ENCODE measurements around the gene MEG3.

The MEG3 gene

DNA sequence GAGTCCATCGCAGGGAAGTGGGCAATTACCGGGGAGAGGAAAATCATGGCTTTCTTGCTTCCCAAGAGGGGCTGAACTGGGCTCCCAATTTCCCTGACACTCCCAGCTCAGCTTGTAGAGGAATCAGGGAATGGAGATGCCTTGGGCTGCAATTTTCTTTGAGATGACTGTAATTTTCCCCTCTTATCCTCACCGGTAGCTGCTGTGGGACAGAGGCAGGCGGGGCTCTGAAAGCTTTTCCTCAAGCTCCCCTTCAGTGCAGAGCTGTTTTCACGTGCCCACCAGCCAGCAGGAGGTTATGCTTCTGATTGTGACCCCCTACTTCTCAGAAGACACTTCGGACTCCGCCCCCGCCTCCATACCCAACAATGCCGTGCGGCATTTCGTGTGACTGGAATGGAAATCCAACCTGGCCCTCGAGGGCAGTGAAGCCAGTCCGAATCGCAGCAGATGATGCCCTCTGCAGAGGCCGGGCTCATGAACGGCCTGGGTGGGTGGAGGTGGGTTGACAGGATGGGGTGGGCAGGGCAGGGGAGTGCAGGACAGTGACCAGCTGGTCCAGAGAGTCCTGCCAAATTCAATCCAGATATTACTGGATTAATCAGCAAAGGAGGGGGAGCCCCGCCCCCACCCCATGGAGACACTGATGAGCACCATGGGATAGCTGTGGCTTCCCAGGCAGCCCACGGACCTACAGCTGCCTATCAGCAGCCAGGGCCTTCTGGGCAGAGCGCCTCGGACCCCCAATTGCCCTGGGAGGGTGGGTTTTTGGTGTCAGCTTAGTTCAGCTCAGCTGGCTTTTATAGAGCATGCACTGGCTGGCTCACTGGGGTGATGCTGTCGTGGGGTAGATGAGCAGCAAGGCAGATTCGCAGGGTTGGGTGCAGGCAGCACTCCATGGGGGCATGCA is 40.0 kb downstream of the MEG3 start:
- no peak for DNase-seq (ENCODE audit: low spot score)

DNA sequence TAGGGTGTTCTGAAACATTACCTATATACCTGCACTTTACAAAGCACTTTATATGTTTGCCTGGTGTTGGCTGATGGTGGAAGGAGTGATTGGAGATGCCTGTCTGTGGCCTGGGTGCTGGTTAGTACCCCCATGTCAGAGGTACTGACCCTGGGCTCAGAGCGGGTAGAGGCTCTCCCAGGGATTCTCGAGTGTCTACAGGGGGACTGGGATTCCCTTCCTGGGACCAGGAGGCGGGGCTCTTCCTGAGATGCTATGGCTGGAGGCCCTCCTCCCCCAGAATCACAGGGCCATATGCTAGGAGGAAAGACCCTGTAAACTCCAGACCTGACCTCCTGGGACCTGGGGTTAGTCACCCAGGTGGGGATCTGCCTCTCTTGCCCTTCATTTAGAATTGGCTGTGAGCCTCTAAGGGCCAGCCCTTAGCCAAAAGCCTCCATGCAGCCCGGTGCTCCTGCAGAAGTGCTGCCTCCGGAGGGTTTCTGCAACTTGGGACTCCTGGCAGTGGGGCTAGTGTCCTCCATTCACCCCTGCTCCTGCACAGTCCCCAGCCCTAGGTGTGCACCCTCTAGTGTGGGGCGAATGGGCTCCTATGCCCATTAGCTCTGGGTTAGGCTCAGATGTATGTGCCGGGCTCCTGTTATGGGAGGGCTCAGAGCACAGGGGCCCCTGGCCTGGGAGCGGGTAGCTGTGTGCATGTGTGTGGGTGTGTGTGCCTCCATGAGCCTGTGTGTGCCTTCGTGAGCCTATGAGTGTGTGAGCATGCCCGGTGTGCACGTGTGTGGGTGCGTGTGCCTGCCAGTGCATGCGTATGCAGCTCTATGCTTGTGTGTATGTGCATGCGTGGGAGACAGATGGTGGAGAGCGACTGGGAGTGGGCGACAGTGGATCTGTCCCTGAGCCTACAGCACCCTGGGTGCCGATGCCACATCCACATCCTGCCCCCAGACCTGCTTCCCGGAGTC is 41.0 kb downstream of the MEG3 start:
- DNase-seq (ENCODE audit: low spot score) = no peak

DNA sequence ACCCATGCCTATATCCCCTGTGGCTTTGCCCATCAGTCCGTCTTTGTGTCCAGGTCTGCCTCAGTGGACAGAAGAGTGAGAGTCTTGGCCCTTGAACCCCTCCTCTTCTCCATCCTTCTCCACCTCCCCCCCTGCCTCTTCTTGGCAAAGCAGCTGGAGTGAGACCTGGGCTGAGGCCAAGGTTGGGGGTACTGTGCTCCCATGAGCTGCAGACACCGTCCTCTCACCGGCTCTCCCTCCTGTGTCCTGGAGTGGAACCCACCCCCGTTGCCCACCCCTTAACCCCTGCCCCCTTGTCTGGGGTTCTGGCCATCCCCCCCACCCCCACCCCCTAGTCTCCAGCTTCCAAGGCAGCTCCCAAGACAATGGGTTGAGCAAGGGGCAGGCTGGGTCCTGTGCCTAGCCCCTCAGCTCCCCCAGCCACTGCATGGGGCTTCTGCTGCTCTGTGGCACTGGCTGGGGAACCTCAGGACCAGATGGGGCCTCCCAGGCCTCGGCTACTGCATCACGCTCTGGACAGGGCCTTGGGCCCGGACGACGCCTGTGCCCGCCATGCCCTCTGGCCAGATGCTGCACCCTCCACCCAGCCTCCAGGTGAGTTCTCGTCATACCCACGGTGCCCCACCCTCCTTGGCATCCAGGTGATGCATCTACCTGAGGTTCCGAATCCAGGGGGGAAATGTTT is 41.9 kb downstream of the MEG3 start:
- DNase-seq (ENCODE audit: low spot score) = no peak

DNA sequence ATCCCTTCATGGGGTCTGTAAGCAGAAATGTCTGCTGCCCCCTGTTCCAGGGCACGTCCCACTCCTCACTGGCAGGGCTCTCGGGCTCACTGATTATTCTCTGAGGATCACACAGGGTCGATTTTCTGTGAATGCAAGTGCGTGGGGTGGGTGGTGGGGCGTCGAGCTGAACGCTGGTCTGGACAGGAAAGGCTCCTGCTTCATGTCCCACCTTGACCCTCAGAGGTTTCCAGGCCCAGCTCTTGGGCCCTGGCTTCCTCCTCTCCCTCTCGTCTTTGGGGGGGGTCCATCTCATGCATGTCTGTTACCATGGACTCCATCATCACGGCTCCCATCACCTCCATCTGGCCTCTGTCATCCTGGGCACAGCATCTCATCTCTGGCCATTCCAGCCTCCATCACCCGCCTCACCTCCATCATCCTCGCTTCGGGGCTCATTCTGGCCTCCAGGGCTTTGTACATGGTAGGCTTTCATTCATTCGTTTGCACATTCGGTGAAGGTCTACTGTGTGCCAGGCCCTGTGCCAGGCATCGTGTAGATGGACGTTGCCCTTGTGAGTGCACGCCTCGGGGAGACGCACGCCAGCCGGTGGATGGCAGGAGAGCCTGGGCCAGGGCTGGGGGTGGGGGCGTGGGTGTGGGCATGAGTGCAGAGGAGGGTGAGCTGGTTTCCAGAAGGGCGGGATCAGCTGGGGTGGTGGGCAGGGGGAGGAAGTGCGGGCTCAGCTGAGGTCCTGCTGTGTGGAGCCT is 42.9 kb downstream of the MEG3 start:
- no peak for DNase-seq (ENCODE audit: low spot score)

DNA sequence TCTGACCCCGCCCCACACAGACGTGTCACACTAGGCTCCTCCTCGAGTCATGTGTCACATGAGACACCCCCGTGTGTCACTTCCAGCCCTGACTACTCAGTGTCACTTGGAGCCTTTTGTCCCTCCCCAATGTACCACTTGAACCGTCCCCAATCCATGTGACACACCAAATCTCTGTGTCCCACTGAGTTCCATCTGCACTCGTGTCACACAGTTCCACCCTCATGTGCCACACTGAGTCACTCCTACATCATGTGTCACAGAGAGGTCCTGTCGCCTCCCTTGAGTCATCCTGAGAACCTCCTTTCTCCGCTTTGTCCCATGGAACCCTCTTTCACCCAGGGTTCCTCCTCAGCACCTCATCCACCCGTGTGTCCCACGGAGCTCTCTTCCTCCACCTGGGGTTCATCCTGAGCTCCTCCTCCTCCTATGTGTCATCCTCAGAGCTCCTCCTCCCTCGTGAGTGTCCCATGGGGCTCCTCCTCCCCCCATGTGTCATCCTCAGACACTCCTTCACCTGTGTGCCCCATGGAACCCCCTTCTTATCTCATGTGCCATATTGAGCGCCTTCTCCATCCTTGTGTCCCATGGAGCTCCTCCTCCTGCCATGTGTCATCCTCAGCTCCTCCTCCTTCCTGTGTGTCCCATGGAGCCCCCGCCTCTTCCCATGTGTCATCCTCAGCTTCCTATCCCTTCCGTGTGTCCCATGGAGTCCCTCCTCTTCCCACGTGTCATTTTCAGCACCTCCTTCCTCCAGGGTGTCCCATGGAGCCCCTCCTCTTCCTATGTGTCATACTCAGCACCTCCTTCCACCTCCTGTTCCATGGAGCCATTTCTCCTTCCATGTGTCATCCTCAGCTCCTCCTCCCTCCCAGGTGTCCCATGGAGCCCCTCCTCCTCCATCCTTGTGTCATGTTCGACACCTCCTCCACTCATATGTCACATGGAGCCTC is 45.6 kb downstream of the MEG3 start:
- no peak for DNase-seq (ENCODE audit: low spot score)

DNA sequence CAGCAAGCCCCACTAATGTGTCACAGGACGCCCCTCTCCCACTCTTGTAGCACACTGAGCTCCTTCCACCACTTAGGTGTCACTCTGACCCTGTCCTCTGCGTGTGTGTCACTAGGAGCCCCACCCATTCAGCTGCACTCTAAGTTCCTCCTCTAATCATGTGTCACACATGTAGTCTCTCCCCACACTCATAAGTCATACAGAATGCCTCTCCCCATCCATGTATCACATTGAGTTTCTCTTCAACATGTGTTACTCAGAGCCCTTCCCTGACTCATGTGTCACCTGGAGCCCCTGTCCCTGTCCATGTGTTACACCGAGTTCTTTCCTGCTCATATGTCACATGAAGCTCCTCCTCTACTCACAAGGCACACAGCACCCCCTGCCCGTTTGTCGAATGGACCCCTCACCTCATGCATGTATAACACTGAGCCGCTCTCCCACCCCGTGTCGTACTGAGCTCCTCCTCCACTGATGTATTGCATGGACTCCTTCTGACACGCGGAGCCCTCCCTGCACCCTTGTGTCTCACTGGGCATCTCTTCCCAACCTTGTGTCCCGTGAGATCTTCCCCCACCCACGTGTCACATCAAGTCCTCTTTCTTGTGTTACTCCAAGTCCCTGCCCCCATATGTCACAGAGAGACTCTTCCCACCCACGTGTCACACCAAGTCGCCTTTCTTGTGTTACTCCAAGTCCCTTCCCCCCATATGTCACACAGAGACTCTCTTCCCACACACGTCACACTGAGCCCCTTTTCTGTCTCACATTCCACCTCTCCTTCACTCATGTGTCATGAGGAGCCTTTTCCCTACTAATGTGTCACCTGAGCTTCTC is 46.6 kb downstream of the MEG3 start:
- no peak for DNase-seq (ENCODE audit: low spot score)

DNA sequence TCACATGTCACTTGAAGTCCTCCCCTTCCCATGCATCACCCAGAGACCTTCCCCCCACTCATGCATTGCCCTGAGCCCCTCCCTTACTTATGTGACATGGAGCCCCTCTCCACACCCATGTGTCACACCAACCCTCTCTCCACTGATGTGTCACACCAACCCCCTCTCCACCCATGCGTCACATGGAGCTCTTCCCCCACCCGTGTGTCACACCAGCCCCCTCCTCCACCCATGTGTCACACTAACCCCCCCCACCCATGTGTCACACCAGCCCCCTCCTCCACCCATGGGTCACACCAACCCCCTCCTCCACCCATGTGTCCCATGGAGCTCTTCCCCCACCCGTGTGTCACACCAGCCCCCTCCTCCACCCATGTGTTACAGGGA is 47.2 kb downstream of the MEG3 start:
- DNase-seq (ENCODE audit: low spot score) = no peak

DNA sequence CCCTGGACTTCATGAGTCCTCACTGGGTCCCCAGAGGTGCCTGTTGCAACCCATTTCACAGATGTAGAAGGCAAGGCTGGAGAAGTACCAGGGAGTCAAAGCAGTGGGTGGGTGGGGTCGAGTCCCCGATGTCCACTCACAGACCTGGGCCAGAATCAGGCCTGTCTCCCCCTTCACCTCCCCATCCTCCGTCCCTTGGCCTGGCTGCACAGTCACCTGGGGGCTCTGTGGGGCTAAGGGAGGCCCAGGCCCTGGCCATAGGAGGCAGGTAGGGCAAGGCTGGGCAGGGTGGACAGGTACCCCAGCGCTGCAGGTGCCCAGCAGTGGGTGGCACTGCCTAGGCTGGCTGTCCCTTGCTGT is 48.1 kb downstream of the MEG3 start:
- no peak for DNase-seq (ENCODE audit: low spot score)

DNA sequence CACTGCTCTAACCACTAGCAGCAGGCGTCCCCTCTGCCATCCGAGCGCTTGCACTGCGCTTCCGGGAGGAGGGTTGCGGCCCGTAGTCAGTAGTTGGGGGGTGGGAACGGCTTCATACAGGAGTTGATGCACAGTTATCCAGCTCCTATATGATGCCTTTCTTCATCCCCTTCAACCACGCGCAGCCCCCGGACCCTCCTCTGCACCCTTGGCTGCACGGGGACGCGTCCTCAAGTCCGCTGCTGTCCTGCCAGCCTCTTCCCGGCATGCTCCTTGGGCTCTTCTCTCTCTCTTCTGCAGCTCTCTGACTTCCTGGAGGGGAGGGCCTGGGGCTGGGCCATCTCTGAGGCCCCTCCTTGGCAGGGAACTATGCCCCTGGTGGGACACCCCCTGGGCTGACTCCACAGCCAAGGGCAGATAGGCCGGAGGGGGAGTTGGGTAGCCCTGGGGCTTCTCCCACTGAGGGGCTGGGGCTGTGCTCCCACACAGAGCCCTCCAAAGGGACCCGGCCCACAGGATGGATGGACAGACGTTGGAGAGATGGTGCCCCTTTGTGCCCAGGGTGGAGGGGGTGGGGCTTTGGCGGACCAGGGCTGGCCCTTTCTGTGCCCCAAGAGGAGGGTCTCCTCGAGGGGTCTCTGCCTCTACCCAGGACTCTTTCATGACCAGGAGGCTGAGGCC is 48.6 kb downstream of the MEG3 start:
- no peak for DNase-seq (ENCODE audit: low spot score)

DNA sequence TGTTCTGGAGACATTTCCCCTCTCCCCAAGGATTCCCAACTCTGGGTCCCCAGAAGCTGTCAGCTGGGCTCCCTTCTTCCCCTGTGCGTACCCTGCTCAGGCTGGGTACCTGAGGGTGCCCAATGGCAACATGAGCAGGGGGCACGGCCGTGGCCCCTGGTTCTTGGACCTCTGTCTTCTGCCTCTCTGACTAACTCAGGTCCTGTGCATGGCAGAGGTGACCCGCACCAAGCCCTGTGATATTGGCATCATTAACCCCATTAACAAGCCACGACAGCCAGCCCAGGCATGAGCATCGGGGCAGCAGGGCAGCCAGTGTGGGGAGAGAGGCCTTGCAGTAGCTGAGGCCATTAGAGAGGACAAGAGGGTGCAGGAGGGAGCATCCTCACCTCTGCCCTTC is 49.2 kb downstream of the MEG3 start:
- DNase-seq (ENCODE audit: low spot score) = no peak

DNA sequence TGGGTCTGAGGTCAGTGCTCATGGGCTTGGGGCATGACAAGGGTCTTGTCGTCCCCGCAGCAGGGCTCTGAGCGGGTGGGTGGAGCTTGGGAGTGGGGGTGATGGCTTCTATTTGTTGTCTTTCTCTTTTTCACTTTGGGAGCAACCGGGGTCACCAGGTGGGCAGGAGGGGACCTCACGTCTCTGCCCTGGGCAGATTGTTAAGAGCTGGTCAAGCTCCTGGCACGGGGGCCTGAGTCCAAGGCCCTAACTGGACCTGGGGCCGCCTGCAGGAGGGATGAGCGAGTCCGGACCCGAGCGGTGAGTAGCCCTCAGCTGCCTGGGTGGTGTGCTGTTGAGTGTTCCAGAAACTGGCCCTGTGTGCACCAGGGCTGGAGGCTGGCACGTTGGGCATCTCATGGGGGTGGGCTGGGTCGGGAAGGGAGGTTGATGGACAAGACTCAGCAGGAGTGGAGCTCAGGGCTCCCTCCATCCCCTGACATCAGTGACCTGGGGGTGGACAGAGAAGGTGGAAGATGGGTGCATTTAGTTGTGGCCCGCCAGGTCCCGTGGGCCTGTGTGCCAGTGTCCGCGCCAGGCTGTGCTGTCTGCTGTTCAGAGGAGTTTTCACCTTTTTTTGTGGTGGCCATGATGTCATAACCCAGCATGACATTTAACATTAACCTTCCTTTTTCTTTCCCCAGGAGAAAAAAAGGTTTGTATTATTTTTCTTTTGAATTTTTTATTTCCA is 50.1 kb downstream of the MEG3 start:
- DNase-seq (ENCODE audit: low spot score) = no peak

DNA sequence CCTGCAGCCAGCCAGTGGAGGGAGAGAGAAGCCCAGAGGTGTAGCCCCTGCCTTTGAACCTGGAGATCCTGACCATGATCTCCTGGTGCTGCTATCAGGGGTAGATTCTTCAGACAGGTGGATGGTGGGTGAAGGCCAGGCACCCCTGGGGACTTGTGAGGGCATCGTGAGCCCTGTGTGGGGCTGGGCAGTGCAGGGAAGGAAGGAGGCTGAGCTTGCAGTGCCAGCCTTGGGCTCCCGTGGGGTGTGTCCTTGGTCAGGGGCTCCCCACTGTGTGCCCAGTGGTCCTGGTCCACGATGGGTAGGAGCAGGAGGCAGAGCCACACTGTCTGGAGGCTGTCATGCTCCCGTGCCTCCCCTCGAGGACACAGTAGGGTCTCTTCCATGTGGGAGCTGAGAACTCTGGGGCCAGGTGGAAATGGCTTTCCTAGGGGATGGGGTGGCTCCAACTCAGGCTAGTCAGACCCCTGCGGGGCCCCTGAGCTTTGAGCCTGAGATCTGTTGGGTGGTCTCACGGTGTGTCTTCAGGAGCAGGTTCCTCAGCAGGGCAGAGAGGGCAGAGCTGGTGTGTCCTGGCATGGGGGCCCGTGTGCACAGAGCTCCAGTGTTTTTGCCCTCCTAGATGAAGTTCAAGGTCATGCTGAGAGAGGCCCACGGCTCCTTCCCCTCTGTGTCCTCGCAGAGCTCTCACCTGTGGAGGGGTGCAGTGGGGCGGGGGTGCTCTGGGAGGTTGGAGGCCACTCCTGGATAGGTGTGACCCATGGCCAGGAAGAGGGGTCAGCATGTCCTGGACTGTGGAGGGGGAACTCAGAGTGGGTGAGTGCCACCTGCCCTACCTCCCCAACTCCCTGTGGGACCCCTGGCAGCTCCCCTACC is 52.6 kb downstream of the MEG3 start:
- DNase-seq (ENCODE audit: low spot score) = no peak

DNA sequence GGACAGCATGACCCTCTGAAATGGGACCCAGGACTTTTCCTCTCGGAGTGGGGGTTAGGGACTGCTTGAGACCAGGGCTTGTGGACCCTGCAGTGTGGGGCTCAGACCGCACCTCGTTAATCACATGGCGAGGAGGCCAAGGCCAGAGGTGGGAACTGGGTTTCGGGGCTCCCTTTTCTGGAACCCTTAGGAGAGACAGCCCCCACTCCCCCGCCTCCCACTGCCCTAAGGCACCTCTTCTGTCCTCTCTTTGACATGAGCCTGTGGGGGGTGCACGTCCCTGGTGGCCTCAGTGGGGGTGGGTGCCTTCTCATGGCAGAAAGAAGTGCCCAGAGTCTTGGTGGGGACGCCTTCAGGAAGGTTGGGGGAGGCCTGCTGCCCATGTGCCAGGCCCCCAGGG is 53.3 kb downstream of the MEG3 start:
- no peak for DNase-seq (ENCODE audit: low spot score)

DNA sequence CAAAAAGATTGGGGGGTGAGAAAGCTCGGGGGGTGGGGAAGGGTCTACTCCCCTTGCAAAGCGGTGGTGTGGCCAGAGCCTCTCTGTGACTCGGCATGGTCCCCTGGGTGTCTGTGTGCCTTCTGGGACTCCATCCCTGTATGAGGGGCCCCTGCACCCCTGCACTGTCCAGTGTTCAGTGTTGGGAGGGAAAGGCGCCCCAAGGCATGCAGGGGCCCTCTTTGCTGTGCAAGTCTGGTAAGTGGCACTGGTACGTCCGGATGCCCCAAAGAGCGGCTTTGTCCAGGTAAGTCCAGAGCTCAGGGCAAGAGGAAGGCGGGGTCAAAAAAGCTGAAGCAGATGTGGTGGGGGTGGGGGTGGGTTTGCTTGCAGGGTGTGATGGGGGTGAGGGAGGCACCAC is 53.9 kb downstream of the MEG3 start:
- no peak for DNase-seq (ENCODE audit: low spot score)

DNA sequence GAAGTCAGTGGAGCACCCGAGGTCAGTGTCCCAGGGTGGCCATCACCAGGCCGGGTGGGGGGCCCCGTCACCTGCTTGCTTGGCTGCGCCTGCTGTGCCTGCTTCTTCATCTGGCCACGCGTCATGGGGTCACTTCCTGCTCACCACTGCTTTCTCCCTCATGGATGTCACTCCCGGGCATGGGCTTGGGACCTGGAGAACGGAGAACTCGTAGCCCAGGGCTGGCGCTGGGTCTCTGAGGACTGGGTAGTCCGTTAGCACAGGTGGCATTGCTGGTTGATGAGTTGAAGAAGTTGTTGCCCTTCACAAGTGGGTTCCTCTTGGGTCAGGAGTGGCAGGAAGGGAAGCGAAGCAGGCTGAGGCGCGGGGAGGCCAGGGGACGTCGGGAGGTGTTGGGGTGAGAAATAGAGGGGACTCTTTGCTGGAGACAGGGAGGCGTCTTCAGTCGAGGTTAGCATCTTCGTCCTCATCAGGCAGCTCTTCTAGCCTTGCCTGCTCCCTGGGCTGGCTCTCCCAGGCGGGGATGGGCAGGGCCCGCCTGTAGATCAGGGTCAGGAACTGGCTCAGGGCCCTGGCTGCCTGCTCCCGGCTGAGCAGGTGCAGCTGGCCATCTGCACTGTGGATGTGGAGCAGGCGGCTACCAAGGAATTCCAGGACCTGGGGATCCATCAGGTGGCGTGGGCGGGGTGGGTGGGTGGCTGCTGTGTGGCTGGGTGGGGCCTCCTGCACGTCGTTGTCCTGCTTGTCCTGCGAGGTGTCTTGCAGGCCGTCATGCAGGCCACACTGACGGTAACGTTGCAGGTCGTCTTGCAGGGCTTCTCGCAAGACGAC is 54.6 kb downstream of the MEG3 start:
- DNase-seq (ENCODE audit: low spot score) = no peak

DNA sequence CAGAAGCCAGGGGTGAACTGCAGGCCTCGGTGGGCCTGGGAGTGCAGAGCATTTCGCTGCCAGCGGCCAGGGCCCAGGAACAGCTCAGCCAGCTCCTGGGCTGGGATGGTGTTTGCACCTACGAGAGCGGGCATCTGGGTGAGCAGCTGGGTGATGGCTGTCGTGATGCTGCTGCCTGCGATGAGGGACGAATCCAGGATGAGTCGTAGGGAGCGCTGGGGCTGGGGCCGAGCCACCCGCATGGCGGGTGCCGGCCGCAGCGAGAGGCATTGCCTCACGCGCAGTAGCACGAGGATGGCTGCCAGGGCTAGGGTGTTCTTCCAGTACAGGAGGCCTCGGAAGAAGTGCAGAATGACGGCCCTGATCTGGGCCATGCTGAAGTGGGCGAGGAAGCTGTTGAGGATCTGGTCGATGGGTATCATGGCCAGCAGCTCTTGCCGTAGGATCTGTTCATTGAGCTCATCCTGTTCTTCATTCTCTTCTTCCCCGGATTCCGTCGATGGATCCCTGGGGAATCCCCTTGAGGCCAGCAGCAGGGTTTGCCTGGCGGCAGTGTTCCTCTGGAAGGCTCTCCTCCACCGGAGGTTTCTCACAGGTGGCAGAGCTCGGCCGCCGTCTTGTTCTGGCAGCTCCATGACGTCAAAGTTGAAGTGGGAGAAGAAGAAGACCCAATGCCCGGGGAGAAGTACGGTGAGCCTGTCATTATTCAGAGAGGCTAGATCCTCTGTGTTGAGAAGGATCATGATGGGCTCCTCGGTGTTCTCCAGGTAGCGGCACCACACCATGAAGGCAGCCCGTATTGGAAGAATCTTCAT is 55.5 kb downstream of the MEG3 start:
- no peak for DNase-seq (ENCODE audit: low spot score)

Measured in HuH-7 (cell line).